GM21619 (cell line): Measurements from ENCODE around the gene CDK17.

Source experiments
- ATAC-seq: cut with Tn5 transposase; IDR thresholded peaks from one replicate; pipeline ENCODE4 v1.9.1; 2021; ENCODE audit not compliant: unreplicated experiment

The CDK17 gene

DNA sequence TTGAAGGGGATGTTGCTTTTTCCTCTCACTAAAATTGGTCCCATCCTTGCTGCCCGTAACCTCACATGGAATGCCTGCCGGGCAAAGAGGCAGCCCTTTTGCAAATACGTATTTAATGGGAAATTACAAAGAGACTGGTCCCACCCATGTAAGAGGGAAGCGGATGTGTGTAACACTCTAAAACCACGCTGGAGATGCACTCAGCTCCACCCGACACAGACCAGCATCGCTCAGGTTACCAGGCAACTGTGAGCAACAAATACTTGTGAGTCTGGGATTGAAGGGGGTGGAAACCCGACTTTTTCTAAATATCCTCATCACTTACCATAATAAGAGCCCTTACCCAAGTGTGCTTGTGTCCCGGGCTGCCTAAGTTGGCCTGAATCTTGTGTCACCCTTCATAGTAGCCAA lies 158.4 kb downstream of the CDK17 start:
- no peak for ATAC-seq

DNA sequence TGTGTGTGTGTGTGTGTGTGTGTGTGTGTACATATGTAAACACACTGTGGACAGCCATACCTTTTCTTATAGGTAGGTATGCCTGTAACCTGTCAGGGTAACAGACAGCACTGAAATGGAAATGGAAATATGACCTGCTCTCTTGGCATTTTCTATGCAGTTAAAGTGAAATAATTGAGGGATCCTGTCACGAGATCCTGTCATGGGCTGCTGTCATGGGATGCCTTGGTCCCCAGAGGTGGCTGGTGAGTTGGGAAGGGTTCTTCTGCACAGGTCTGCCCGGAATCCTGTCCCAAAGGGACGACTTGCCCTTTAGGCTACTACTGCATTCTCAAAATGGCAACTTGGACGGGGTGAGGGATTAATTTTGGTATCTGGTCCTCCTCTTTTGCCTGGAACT lies 158.8 kb downstream of the CDK17 start:
- ATAC-seq, result no peak

DNA sequence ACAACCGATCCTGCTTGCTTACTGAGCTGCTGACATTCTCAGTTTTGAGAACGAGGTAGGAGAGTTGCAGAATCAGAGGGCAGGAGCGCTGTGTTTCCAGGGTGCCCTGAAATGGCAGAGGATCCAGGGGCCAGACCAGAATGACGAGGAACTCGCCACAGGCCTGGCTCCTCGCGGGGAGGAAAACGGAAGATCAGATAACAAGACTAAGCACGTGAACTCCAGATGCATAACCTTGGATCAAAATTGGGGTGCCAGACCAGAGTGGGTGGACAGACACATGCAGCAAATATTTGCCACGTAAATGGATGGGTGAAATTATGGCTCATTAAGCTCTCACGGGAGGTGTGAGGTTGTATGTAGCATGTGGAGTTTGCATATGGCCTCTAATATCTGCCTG lies 159.6 kb downstream of the CDK17 start:
- ATAC-seq, result no peak

DNA sequence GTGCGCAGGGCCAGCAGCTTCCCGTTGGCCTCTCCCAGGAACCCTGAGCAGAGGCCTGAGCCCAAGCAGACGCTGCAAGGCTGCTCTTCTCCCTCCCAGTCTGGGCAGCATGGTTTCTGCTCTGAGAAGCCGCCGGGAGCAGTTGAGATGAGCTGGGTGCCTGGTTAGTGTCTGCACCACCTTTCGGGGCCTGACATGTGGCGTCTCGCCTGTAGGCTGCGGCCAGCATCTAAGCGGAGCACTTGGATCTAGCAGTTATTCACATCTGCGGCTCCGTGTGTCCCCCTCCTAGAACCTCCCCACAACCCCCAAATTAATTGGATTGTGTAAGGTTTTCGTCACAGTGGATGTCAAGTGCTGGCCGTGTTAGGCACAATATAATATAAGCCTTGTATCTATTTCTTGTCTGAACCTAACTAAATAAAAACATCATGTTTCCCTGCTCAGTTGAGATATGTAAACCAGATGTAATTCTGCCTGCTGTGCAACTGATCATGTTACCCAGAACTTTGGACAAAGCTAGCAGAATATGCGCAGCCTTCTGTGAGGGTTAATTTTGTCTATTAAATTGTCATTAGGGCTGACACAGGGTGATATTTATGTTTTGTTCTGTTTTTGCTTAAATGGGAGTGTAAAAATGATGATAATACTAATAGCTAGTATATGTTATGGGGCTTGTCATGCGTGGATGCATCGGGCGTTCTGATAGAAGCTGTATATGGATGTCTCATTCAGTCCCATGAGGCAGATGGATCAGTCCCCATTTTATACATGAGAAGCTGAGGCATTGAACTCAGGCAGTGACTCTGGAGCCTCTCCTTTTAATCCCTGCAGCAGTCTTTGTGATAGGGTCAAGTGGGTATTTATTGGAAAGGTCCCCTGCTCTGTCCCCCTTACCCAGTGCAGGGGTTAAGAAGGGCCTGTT lies 160.3 kb downstream of the CDK17 start:
- no peak for ATAC-seq

DNA sequence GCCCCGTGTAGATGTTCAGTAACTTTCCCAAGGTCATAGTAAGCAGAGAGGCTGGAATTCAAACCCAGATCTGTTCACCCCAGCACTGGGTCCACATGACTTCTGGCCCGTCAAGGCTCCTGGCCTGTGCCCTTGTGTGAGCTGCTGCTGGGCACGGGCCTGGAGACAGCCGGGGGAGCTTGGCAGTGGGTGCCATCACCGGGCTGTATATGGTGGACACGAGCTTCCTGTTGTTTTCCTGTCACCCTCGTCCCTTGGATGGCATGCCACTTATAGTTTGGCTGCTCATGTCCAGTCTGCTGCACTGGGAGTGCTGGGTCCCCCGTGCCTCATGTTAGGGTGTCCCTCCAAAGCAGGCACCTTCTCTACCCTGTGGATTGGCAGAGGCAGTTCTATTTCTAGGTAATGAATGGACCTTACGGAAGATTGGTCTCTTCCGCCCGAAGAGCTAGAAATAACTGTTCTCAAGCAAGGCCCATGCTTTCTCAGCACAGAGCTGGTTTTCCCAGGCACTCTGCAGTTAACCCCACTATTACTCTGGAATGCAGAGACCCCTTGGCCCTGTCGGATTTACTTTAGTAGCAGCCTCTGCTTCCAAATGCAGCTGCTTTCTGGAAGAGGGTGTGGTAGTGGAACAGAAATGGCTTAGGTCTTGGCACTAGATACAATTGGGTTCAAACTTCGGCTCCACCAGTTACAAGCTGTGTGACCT lies 161.7 kb downstream of the CDK17 start:
- no peak for ATAC-seq

DNA sequence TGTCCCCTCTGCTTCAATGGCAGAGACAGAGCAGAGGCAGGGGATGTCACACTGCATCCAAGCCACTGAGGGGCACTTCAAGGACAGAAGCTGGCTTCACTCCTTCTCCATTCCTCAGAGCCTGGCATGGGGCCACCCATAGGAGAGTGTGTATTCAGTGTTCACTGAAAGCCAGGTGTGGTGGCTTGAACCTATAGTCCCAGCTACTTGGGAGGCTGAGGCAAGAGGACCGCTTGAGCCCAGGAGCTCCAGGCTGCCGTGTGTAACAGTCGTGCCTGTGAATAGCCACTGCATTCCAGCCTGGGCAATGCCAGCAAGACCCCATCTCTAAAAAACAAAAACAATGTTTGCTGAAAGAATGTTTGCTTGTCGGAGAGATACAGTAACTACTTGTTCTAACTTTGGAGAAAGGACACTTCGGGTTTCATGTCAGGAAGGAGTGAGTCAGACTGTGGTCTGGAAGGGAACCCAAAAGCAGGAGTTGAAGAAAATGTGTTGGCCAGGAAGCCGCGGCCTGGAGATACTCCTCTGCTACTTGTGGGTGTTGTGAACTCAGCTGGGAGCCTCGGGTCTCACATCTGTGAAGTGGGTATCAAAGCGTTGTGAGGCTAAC lies 162.7 kb downstream of the CDK17 start:
- ATAC-seq, result no peak

DNA sequence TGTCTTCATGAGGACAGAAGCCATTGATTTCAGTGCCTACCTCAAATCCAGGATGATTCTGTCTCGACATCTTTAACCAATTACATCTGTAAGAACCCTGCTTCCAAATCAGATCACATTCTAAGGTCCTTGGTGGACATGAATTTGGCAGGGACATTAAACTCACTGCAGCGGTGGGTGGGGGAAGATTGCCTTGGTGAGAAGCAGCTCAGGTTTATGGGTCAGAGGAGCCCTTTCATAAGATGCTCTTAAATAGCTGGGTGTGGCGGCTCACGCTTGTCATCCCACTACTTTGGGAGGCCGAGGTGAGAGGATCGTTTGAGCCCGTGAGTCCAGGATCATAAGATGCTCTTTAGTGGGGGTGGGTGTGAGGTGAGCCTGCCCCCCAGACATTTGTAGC lies 163.2 kb downstream of the CDK17 start:
- ATAC-seq, result no peak

DNA sequence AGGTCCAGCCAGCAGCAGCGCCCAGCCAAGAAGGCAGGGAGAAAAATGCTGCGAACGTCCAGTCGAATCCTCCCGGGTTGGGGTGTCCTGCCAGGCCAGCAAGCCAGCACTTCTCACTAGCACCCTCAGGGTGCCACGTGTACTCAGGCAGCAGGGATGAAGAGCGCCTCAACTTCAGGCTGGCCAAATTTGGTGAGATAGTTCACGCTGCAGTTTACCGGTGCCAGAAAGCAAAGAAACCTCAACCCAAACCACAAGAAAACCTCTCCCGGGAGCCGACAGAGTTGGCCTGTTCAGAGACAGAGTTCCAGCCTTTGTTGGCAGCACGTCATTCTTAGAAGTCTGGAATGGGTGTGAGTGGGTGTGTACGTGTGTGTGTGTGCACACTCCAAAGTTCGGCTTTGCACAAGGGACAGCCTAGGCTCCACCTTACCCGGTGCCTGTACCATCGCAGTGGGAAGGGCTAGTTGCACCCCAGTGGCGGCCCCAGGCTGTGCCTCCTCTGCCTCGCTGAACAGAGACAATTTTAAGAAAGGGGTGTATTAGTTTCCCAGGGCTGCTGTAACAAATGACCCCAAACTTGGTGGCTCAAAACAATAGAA lies 163.9 kb downstream of the CDK17 start:
- ATAC-seq, result no peak

DNA sequence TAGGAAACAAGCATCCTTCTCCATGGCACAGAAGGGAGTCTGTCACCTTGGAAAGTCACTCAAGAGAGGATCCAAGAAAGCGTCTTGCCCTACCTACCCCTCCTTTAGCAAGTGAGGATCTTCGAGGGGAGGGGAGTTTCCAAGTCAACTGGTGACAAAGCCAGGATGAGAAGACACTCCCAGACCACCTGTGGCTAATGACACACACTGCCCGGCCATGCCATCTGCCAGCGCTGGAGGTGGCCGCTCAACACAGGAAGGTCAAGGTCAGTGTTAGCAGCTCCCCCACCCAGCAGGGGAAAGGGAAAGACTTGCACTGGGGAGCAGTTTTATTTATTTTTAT lies 164.8 kb downstream of the CDK17 start:
- ATAC-seq, result no peak

DNA sequence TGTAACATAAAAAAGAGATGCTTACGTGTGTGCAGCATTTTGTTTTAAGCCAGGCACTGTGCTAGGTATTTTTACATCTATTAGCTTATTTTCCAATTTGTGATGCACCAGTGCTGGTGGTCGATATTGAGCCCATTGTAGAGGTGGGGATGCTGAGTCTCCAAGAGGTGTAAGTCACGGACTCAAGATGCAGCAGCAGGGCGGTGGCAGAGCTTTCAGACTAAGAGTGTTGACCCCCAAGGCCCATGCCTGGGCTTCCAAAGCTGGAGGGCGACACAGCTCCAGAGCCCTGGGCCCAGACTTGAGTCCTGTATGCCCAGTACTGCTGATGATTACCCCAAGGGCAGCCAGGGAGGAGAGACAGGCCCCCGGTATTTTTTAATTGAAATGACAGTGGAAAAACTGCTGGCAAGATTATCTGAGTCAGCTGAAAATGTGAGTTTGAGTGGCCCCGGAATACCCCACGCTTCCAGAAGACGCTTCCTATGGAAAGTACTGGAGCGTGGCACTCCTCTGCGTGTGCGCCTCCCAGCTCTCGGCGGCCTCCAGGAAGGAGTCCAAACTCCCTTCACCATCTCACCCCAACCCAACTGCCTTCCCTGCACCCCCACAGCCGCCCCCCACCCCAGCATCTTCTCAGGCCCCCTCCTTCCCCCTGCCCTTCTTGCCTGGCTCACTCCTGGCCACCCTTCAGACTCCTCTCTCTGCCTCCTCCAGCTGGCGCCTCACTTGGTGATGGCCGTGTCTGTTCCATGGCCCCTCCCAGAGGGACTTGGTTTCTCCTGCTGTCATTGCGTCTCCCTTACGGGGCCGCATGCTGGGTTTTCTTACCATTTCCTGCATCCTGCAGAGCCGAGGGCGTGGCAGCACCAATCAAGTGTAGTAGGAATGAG lies 165.4 kb downstream of the CDK17 start:
- ATAC-seq, result no peak

DNA sequence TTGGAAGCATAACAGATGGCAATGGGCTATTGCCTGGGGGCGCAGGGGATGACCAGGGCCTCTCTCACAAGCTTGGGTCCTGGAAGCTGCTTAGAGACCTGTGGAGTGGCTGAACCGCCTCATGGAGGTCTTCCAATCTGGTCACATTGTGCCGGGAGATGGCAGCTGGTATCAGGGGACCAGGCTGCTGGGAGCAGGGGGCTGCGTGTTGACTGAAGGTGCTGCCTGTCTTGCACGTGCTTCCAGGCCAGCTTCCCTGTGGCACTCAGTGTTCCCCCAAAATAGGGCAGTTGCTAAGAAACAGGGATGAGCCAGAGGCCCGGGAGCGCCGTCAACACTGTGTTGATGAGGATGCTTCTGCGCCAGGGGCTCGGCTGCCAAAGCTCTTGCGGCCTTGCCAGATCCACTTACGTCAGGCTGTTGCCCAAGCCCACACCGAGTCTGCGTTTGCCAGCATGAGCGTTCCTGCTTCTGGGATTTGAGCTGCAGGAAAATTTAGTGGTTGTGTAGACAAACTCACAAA lies 166.2 kb downstream of the CDK17 start:
- ATAC-seq, result no peak

DNA sequence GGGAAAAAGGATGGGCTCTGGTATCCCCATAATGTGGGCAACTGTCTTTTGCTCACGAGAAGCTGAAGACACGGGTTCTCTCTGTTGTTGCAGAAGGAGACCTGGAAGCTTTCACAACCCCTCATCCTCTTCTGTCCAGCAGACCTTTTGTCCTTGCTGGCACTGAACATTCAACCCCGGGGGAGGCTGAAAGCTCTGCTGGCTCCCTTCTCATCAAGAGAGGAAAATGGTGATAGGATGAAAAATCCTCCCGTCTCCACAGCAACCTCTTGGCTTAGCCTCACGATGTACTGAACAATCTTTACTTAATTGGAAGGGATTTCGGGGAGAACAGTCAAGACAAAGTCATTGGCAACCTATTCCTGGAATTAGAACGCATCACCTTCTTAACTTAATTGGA lies 167.1 kb downstream of the CDK17 start:
- ATAC-seq, result no peak

DNA sequence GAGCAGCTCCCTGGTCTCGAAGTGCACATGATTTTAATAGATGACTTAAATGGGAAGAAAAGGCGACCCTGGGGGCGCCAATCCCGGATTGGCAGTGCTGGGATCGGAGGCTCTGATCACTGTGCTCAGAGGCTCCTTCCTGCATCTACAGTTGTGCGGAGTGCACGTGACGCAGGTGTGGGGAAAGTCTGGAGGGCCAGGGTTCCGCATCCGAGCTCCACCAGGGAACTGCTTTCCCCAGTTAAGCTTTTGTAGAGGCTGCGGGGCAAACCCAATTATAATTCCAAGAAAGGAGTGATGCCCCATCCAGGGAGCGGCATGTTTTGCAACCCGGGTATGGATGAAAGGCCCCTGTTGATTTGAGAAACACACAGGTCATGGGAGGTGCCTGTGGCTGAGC lies 169.6 kb downstream of the CDK17 start:
- ATAC-seq, result no peak

DNA sequence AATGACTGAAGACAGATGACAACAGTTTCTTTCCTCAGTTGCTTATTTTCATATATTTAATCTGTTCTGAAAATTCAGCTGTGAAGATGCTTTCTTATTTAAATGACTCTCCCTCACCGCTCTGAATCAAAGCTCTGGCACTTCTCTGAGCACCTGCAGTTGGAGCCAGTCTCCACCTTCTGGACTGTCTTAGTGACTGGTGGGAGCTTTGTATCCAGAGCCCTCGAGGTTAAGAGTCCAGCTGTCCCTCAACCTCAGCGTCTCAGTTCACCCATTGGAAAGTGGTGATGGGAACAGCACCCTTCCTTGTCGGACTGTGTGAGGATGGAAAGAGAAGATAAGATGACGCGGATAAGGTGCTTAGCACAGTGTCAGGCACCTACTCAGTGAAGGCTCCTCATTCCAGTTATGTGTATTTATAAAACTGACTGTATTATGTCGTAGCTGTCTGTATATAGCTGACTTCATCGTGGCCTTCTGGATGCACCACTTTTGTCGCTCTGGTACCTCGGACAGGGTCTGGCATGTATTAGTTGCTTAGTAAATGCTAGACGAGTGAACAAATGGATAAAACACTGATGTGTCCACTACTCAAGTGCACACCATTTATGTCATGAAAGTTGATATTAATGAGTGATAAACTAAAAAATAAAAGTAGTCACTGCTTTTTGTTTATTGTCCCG lies 171.5 kb downstream of the CDK17 start:
- no peak for ATAC-seq
